HEK293 (cell line): ENCODE data around the gene ZNF76.

Source experiments
- CTCF ChIA-PET: fragments of 350-600 bp; formaldehyde crosslinking; extraction: SDS; loops from one replicate; lab custom pipeline; 2021; ENCODE audit warnings: antibody characterized with exemption; lab: Yijun Ruan, JAX
- POLR2A ChIA-PET: fragments of 300-600 bp; formaldehyde crosslinking; extraction: SDS; loops from one replicate; lab custom pipeline; 2020; ENCODE audit warnings: antibody characterized with exemption, inconsistent platforms; lab: Yijun Ruan, JAX
- H3K27ac ChIP-seq: fragments of 200-500 bp; sonication (Bioruptor generic); 2 replicates; pipeline ENCODE4 v1.5.1; 2014; ENCODE audit warnings: low read depth, low read length, control low read depth, inconsistent platforms; ENCODE audit errors: extremely low read depth
- H3K36me3 ChIP-seq, 2 experiments: fragments of 200-500 bp in 1 of 2; sonication (Bioruptor generic) in 1 of 2; 1 replicate in 1 of 2; 2 replicates in 1 of 2; pipeline ENCODE4 v1.5.1; 2014 to 2017; ENCODE audit warnings: inconsistent platforms in 2 of 2, low read length in 2 of 2; ENCODE audit not compliant: control insufficient read depth in 2 of 2, insufficient read depth in 1 of 2
- H3K4me1 ChIP-seq: fragments of 200-500 bp; sonication (Bioruptor generic); 2 replicates; pipeline ENCODE4 v1.5.1; 2014; ENCODE audit warnings: mild to moderate bottlenecking, low read length, inconsistent platforms; ENCODE audit not compliant: control insufficient read depth, insufficient read depth
- H3K4me3 ChIP-seq: 2 replicates; pipeline ENCODE4 v1.5.1; 2011; ENCODE audit warnings: low read depth, mild to moderate bottlenecking, control low read depth, low read length, moderate library complexity
- H3K9me3 ChIP-seq: fragments of 200-500 bp; sonication (Bioruptor generic); 2 replicates; pipeline ENCODE4 v1.5.1; 2014; ENCODE audit warnings: low read depth, low read length, inconsistent platforms; ENCODE audit not compliant: control insufficient read depth, insufficient read depth
- KLF1 ChIP-seq: fragments of 450-650 bp; formaldehyde crosslinking; IDR thresholded peaks from 2 replicates; pipeline ENCODE4 v1.5.1; 2016; ENCODE audit warnings: missing biosample characterization, missing genetic modification characterization
- KLF9 ChIP-seq: fragments of 450-650 bp; formaldehyde crosslinking; IDR thresholded peaks from 2 replicates; pipeline ENCODE4 v1.5.1; 2016; ENCODE audit warnings: missing biosample characterization, missing genetic modification characterization, low read depth
- TCF7L2 ChIP-seq: IDR thresholded peaks from 2 replicates; pipeline ENCODE4 v1.6.1; 2011; ENCODE audit warnings: low read depth, mild to moderate bottlenecking, inconsistent platforms, low read length, moderate library complexity, borderline replicate concordance
- ZBTB21 ChIP-seq: fragments of 450-650 bp; formaldehyde crosslinking; IDR thresholded peaks from 2 replicates; pipeline ENCODE4 v1.5.1; 2017; ENCODE audit warnings: missing biosample characterization, missing genetic modification characterization
- ZBTB8A ChIP-seq: fragments of 450-650 bp; formaldehyde crosslinking; IDR thresholded peaks from 2 replicates; pipeline ENCODE4 v1.5.1; 2016; ENCODE audit warnings: missing biosample characterization, missing genetic modification characterization
- ZNF121 ChIP-seq: fragments of 450-650 bp; formaldehyde crosslinking; IDR thresholded peaks from 2 replicates; pipeline ENCODE4 v1.5.1; 2016; ENCODE audit warnings: missing biosample characterization, missing genetic modification characterization
- ZNF155 ChIP-seq: fragments of 450-650 bp; formaldehyde crosslinking; IDR thresholded peaks from 2 replicates; pipeline ENCODE4 v1.5.1; 2016; ENCODE audit warnings: missing biosample characterization, missing genetic modification characterization
- ZNF184 ChIP-seq: fragments of 450-650 bp; IDR thresholded peaks from 2 replicates; pipeline ENCODE4 v1.5.1; 2018; ENCODE audit warnings: missing biosample characterization, mild to moderate bottlenecking, missing genetic modification characterization
- ZNF433 ChIP-seq: fragments of 450-650 bp; formaldehyde crosslinking; IDR thresholded peaks from 2 replicates; pipeline ENCODE4 v1.5.1; 2016; ENCODE audit warnings: missing biosample characterization, missing genetic modification characterization, low read depth
- ZNF544 ChIP-seq: fragments of 450-650 bp; formaldehyde crosslinking; IDR thresholded peaks from 2 replicates; pipeline ENCODE4 v1.5.0; 2017; ENCODE audit warnings: missing biosample characterization, missing genetic modification characterization
- ZNF623 ChIP-seq: fragments of 450-650 bp; formaldehyde crosslinking; IDR thresholded peaks from 2 replicates; pipeline ENCODE4 v1.5.1; 2016; ENCODE audit warnings: missing biosample characterization, missing genetic modification characterization
- ZNF664 ChIP-seq: fragments of 450-650 bp; formaldehyde crosslinking; IDR thresholded peaks from 2 replicates; pipeline ENCODE4 v1.5.1; 2016; ENCODE audit warnings: missing biosample characterization, missing genetic modification characterization
- ZNF785 ChIP-seq: fragments of 450-650 bp; formaldehyde crosslinking; IDR thresholded peaks from 2 replicates; pipeline ENCODE4 v1.5.1; 2016; ENCODE audit warnings: missing biosample characterization, missing genetic modification characterization
- ZNF792 ChIP-seq: fragments of 450-650 bp; formaldehyde crosslinking; IDR thresholded peaks from 2 replicates; pipeline ENCODE4 v1.5.1; 2016; ENCODE audit warnings: missing biosample characterization, missing genetic modification characterization
- TF ChIP-seq, protein P1 (sequence below): fragments of 450-650 bp; formaldehyde crosslinking; IDR thresholded peaks from 2 replicates; pipeline ENCODE4 v1.5.1; 2017; ENCODE audit warnings: missing biosample characterization, missing genetic modification characterization
- TF ChIP-seq, protein P2 (sequence below): fragments of 450-650 bp; formaldehyde crosslinking; IDR thresholded peaks from 2 replicates; pipeline ENCODE4; 2016; ENCODE audit warnings: missing biosample characterization, missing genetic modification characterization
- TF ChIP-seq, protein P3 (sequence below): fragments of 450-650 bp; formaldehyde crosslinking; IDR thresholded peaks from 2 replicates; pipeline ENCODE4 v1.5.1; 2016; ENCODE audit warnings: missing biosample characterization, missing genetic modification characterization, low read depth
- TF ChIP-seq, protein P4 (sequence below): fragments of 450-650 bp; formaldehyde crosslinking; IDR thresholded peaks from 2 replicates; pipeline ENCODE4 v1.5.1; 2016; ENCODE audit warnings: missing biosample characterization, missing genetic modification characterization
- TF ChIP-seq, protein P5 (sequence below): fragments of 450-650 bp; formaldehyde crosslinking; IDR thresholded peaks from 2 replicates; pipeline ENCODE4 v1.5.1; 2016; ENCODE audit warnings: missing biosample characterization, missing genetic modification characterization

The ZNF76 gene

DNA sequence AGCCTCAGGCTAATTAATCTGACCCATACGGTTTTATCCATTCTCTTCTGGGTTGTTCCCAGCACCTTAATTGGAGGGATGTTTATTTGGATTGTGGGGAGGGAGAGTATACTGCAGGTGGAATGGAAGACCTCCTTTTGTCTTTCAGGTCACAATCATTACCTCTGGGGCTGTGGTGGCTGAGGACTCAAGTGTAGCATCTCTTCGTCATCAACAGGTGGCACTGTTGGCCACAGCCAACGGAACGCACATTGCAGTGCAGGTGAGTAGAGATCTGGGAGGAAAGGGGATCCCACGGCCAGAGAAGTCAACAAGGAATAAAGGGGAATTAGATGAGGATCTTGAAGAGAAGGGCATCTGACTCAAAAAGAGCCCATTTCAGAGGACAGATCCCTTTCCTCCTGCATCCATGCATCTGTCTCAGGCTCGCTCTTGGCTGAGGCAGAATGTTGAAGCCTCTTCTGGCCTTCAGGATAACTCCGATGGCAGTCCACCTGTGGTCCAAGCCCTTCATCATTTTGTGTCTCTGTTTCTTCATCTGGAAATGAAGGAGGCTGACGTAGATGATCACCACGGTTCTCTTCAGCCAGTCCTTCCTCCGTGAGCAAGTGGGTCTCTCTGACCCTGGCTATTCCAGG, 34.9 kb downstream of the ZNF76 start (continued):
- TF ChIP-seq, protein P1, sequence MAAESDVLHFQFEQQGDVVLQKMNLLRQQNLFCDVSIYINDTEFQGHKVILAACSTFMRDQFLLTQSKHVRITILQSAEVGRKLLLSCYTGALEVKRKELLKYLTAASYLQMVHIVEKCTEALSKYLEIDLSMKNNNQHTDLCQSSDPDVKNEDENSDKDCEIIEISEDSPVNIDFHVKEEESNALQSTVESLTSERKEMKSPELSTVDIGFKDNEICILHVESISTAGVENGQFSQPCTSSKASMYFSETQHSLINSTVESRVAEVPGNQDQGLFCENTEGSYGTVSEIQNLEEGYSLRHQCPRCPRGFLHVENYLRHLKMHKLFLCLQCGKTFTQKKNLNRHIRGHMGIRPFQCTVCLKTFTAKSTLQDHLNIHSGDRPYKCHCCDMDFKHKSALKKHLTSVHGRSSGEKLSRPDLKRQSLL (tag by site-specific recombination) = no peak

DNA sequence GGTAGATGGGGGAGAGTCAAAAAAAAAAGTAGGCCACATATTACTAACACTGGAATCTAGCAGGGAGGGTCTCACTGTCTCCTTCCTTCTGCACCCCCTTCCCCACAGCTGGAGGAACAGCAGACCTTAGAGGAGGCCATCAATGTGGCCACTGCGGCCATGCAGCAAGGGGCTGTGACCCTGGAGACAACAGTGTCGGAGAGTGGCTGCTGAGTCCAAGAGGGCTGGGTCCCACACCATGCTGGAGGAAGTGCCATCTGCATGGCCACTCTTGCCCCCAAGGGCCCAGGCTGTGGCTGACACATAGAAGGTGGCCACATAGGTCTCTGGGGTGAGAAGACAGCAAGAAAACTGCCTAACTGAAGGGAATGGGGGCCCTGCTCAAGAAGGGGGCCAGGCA, 35.5 kb downstream of the ZNF76 start:
- POLR2A ChIA-PET = interaction anchor here (1.6 kb wide), 1 partner anchor 23 kb away, joined by 8 read pairs; no protein-coding TSS in a partner anchor
- Histone ChIP-seq H3K36me3 (peaks cover 0 to 54% of the 10 kb centered on the region in 2 experiments; a peak in 2 of 3 replicates), H3K9me3 (no peaks in the 10 kb centered on the region), H3K27ac (no peak overlapping the region), H3K4me1 (no peaks in the 10 kb centered on the region), H3K4me3 (no peak overlapping the region)
- CTCF ChIA-PET = interaction anchor here (0.6 to 5.9 kb wide), 14 partner anchors 9 to 441 kb away, joined by 3 to 74 read pairs (median 6); partner anchors contain the start of genes FANCE and RPL10A
- no peak for TF ChIP-seq ZNF544 (tag by site-specific recombination)

DNA sequence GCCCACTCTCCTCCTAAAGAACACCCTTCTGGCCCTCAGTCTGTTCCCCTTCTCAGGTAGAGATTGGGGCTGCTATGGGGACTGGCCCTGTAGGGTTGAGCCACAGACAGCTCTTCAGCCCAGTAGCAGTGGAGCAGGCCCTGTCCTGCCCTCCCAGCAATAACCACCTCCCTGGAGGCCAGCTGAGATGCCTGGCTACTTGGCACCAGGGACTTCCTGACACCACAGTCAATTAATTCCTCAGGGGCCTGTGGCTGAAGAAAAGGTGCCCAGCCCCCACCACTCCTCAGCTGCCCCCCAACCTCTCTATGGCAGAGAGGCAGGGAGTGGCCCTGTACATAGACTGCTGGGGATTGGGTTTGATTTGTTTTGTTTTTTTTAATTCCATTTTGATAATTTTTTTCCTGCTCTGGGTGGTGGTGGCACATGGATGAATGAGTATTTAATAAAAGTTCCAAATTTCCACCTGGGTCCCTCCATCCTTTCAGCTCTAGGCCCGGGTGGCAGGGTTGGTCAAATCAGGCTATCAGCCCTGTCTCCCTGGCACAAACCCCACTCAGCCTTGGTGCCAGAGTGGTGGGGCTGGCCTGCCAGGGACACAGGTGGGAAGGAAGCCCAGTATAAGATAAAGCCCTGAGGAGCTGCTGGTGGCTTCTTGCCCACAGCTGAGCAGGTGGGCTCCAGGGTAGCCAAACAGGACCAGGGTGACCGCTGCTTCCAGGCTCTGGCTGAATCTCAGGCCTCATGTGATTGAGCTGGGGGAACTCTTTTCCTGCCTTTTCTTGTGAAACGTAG, 36.2 kb downstream of the ZNF76 start:
- ChIA-PET CTCF (interaction anchor here (0.5 to 5.9 kb wide), 23 partner anchors 9 to 581 kb away, joined by 3 to 74 read pairs (median 4); partner anchors contain the start of genes FANCE and RPL10A), POLR2A (interaction anchor here (1.0 to 1.6 kb wide), 3 partner anchors 22 to 176 kb away, joined by 3 to 8 read pairs (median 4); no protein-coding TSS in a partner anchor)
- Histone ChIP-seq H3K4me1 (no peaks in the 10 kb centered on the region), H3K4me3 (no peak overlapping the region), H3K36me3 (peaks cover 0 to 48% of the 10 kb centered on the region in 2 experiments; a peak in 2 of 3 replicates), H3K9me3 (no peaks in the 10 kb centered on the region), H3K27ac (no peak overlapping the region)
- TF ChIP-seq ZNF121 (tag by site-specific recombination) = no peak
- TF ChIP-seq, protein P2, sequence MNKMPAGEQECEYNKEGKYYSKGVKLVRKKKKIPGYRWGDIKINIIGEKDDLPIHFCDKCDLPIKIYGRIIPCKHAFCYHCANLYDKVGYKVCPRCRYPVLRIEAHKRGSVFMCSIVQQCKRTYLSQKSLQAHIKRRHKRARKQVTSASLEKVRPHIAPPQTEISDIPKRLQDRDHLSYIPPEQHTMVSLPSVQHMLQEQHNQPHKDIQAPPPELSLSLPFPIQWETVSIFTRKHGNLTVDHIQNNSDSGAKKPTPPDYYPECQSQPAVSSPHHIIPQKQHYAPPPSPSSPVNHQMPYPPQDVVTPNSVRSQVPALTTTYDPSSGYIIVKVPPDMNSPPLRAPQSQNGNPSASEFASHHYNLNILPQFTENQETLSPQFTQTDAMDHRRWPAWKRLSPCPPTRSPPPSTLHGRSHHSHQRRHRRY (tag by site-specific recombination) = no peak
- no peak for TF ChIP-seq ZNF623 (tag by site-specific recombination)

DNA sequence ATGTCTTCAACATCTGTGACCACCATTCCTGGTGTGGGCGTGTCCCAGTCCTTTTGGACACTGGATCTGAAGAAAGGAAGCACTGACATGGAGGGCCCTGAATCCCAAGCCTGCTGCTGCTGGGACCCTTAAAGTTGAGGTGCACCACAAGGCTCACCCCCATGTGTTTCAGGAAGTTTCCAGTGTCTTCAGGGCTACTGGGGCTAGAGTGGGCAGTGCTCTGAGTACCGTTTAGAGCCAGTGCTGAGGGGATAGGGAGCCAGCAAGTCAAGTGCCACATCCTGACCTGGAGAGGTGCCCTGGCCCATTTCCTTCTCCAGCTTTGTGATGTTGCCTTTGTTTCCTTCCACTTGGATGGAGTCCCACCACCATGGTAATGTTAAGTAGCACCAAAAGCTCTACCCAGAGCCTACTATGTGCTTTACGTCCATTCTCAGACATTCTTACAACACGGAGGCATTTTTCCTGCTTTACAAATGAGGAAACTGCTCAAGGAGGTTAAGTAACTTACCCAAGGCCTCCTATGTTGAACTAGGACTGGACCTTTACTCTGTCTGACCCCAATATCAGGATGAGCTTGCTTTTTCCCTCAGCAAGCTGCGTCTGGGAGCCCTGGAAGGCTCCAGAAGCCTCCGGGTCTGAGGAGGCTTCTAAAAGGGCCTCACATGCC, 37.5 kb downstream of the ZNF76 start:
- CTCF ChIA-PET = interaction anchor here (0.6 to 5.9 kb wide), 17 partner anchors 8 to 440 kb away, joined by 3 to 74 read pairs (median 5); partner anchors contain the start of genes ARMC12 and FANCE
- H3K27ac ChIP-seq = no peak overlapping the region
- POLR2A ChIA-PET = no interaction called here
- H3K4me1 ChIP-seq = no peaks in the 10 kb centered on the region
- no peak overlapping the region for H3K4me3 ChIP-seq
- peaks cover 0 to 34% of the 10 kb centered on the region in 2 experiments; a peak in 2 of 3 replicates for H3K36me3 ChIP-seq
- H3K9me3 ChIP-seq = no peaks in the 10 kb centered on the region
- TF ChIP-seq ZBTB21 (tag by site-specific recombination) (no peak), ZNF785 (tag by site-specific recombination) (no peak), ZNF792 (no peak), KLF9 (tag by site-specific recombination) (0 out of 2 replicates have a peak, but pooled peaks have one; percentile 25), ZNF664 (tag by site-specific recombination) (no peak), ZNF155 (no peak), ZNF433 (no peak), TCF7L2 (no peak), ZNF184 (no peak), ZBTB8A (tag by site-specific recombination) (no peak), KLF1 (0 out of 2 replicates have a peak, but pooled peaks have one; percentile 23)
- TF ChIP-seq, protein P3, sequence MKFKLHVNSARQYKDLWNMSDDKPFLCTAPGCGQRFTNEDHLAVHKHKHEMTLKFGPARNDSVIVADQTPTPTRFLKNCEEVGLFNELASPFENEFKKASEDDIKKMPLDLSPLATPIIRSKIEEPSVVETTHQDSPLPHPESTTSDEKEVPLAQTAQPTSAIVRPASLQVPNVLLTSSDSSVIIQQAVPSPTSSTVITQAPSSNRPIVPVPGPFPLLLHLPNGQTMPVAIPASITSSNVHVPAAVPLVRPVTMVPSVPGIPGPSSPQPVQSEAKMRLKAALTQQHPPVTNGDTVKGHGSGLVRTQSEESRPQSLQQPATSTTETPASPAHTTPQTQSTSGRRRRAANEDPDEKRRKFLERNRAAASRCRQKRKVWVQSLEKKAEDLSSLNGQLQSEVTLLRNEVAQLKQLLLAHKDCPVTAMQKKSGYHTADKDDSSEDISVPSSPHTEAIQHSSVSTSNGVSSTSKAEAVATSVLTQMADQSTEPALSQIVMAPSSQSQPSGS = no peak
- TF ChIP-seq, protein P4, sequence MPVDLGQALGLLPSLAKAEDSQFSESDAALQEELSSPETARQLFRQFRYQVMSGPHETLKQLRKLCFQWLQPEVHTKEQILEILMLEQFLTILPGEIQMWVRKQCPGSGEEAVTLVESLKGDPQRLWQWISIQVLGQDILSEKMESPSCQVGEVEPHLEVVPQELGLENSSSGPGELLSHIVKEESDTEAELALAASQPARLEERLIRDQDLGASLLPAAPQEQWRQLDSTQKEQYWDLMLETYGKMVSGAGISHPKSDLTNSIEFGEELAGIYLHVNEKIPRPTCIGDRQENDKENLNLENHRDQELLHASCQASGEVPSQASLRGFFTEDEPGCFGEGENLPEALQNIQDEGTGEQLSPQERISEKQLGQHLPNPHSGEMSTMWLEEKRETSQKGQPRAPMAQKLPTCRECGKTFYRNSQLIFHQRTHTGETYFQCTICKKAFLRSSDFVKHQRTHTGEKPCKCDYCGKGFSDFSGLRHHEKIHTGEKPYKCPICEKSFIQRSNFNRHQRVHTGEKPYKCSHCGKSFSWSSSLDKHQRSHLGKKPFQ (tag by site-specific recombination) = no peak
- TF ChIP-seq, protein P5, sequence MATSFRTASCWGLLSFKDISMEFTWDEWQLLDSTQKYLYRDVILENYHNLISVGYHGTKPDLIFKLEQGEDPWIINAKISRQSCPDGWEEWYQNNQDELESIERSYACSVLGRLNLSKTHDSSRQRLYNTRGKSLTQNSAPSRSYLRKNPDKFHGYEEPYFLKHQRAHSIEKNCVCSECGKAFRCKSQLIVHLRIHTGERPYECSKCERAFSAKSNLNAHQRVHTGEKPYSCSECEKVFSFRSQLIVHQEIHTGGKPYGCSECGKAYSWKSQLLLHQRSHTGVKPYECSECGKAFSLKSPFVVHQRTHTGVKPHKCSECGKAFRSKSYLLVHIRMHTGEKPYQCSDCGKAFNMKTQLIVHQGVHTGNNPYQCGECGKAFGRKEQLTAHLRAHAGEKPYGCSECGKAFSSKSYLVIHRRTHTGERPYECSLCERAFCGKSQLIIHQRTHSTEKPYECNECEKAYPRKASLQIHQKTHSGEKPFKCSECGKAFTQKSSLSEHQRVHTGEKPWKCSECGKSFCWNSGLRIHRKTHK (tag by site-specific recombination) = no peak
